GM10248 (cell line): ENCODE measurements around the gene PCCA.

Experiments
- CTCF ChIA-PET: fragments of 300-600 bp; sonication (Branson Sonifier 250); formaldehyde crosslinking; extraction: SDS; loops from one replicate; lab custom pipeline; 2021; ENCODE audit warnings: antibody characterized with exemption; lab: Yijun Ruan, JAX
- POLR2A ChIA-PET: fragments of 350-650 bp; sonication (Branson Sonifier 250); formaldehyde crosslinking; extraction: SDS; loops from one replicate; lab custom pipeline; 2020; ENCODE audit warnings: antibody characterized with exemption; lab: Yijun Ruan, JAX
- DNase-seq: peaks from one replicate; pipeline ENCODE4 v3.0.0; 2012; ENCODE audit errors: extremely low spot score
- TF ChIP-seq, protein P1 (sequence below): IDR thresholded peaks from 2 replicates; pipeline ENCODE4 v1.5.1; 2012; ENCODE audit warnings: mild to moderate bottlenecking, low read depth; ENCODE audit errors: extremely low read depth, missing control alignments, control extremely low read depth

Gene PCCA, protein sequence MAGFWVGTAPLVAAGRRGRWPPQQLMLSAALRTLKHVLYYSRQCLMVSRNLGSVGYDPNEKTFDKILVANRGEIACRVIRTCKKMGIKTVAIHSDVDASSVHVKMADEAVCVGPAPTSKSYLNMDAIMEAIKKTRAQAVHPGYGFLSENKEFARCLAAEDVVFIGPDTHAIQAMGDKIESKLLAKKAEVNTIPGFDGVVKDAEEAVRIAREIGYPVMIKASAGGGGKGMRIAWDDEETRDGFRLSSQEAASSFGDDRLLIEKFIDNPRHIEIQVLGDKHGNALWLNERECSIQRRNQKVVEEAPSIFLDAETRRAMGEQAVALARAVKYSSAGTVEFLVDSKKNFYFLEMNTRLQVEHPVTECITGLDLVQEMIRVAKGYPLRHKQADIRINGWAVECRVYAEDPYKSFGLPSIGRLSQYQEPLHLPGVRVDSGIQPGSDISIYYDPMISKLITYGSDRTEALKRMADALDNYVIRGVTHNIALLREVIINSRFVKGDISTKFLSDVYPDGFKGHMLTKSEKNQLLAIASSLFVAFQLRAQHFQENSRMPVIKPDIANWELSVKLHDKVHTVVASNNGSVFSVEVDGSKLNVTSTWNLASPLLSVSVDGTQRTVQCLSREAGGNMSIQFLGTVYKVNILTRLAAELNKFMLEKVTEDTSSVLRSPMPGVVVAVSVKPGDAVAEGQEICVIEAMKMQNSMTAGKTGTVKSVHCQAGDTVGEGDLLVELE

DNA sequence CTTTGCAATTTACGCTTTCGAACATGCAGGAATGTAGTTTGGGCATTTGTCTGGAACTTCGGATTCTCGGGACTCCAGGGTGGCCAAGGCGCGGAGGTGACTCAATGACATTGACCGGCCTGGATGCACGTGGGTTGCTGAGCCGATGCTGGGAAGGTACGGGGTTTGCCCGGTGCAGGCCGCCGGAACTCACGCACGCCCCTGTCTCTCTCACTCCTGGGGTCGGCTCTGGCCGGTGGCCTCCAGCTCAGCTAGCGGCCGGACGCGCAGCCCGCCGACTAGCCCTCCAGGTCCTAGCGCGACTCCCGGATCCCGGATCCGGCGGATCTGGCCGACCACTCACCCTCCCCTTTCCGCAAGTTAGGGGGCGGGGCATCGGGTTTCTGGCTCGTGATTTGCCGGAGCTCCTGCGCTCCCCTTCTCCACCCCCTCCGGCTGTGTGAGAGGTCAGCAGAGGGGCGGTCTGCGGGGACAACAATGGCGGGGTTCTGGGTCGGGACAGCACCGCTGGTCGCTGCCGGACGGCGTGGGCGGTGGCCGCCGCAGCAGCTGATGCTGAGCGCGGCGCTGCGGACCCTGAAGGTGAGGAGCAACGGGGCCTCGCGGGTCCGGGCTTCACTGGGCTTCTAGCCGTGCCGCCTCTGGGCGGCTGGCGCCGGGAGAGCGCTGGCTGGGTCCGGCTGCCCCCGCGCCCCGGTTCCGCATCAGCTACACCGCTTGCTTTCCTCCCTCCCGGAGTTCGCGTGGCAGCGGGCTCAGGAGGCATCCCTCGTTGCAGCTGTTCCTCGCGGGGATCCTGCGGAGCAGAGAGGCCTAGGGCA, at the start of gene PCCA:
TSS of gene PCCA (plus strand) at position 450 of the 821 bp plus-strand sequence. CDS start at position 478, 28 bp downstream.
- DNase-seq, result peak; percentile 98
- TF ChIP-seq, protein P1, sequence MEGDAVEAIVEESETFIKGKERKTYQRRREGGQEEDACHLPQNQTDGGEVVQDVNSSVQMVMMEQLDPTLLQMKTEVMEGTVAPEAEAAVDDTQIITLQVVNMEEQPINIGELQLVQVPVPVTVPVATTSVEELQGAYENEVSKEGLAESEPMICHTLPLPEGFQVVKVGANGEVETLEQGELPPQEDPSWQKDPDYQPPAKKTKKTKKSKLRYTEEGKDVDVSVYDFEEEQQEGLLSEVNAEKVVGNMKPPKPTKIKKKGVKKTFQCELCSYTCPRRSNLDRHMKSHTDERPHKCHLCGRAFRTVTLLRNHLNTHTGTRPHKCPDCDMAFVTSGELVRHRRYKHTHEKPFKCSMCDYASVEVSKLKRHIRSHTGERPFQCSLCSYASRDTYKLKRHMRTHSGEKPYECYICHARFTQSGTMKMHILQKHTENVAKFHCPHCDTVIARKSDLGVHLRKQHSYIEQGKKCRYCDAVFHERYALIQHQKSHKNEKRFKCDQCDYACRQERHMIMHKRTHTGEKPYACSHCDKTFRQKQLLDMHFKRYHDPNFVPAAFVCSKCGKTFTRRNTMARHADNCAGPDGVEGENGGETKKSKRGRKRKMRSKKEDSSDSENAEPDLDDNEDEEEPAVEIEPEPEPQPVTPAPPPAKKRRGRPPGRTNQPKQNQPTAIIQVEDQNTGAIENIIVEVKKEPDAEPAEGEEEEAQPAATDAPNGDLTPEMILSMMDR, result no peak
- POLR2A ChIA-PET, result interaction anchor here (0.6 kb wide), 1 partner anchor 10 kb away, joined by 3 read pairs; no protein-coding TSS in a partner anchor
- CTCF ChIA-PET, result interaction anchor here (0.9 to 1.6 kb wide), 4 partner anchors 9 to 426 kb away, joined by 3 to 6 read pairs (median 3); no protein-coding TSS in a partner anchor

DNA sequence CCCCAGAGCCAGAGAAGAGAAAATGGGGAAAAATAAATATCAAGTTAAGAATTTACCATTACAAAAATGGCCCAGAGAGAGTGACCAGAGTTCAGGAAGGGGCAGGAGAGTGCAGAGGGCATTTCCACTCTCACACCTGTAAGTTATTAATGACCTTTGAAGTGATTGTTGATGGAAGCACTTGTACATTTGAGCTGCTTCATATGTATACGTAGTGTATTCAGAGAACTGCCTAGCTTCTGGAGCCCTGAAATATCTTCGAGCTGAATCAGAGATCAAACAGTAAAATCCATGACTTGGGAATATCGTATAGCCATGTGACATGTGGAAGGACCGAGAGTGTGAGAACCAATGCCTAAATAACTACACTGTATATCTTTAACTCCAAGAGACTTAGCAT, 49.2 kb upstream of the PCCA start:
- ChIA-PET POLR2A (no interaction called here), CTCF (no interaction called here)
- DNase-seq, result no peak
- TF ChIP-seq, protein P1, result no peak

DNA sequence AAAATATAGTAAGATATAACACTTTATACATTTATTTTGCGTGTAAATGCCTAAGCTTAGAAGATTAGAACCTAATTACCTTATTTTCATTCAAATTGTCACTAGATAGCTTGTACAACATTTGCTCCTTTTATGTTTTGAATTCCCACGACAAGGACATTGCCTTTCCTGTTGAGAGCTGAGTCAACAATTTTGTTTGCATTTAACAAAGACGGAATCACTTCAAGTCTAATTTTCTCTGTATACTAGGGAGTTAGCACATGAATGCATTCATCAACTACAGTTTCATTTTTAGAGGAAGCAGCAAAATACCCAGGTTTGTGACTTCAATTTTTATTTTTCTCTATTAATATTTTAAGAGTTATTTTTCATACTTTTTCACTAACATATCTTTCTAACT, 48.7 kb upstream of the PCCA start:
- ChIA-PET CTCF (interaction anchor here (1.6 kb wide), 1 partner anchor 10 kb away, joined by 5 read pairs; no protein-coding TSS in a partner anchor), POLR2A (no interaction called here)
- TF ChIP-seq, protein P1, result no peak
- no peak for DNase-seq

DNA sequence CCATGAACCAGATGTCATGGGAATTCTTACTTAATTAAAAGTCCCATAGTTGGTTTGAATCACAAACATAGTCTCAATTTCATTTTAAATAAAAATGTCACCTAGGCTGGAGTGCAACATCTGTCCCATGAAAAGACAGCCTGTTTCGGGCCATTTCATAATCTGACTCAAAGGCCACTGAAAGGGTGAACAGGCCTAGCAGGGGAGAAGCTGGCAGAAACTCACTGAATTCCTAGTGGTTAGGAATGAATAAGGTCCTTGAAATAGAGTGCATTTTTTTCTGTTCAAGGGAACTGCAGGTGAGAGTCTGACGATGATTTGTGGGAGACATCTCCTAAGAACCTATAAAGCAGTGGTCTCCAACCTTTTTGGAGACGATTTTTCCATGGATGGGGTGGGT, 44.0 kb upstream of the PCCA start:
- CTCF ChIA-PET, result no interaction called here

DNA sequence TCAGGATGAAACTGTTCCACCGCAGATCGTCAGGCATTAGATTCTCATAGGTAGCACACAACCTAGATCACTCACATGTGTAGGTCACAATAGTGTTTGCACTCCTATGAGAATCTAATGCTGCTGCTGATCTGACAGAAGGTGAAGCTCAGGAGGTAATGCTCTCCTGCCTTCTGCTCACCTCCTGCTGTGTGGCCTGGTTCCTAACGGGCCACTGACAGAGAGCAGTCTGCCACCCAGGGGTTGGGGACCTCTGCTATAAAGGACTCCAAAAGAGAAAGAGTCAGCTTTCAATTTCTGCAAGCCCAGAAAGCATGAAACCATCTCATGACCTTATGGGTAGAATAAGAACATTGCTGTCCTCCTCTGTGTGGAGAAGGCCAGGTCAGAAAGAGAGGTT, 43.5 kb upstream of the PCCA start:
- no peak for DNase-seq
- ChIA-PET CTCF (no interaction called here), POLR2A (no interaction called here)
- TF ChIP-seq, protein P1, result no peak

More for the DNA sequence above, 44.0 kb upstream of the PCCA start:
- no peak for DNase-seq
- TF ChIP-seq, protein P1, result no peak
- POLR2A ChIA-PET, result no interaction called here

DNA sequence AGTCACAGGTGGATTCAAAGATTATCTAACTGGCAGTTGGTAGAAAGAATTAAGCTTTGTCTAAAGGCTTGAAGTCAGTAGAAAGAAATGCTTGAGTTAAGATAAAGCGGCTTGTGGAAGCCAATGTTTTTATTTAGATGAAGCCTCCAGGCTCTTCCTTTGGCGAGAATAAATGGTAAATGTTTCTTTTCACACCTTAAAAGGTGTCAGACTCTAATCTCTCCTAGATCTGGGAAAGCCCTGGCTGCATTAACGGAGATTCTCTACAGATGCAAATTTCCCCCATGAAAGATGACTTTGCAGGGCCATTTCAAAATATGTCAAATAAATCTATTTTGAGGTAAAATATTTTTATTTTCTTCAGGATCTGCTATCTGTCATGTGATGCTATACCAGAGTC, 37.8 kb upstream of the PCCA start:
- POLR2A ChIA-PET, result no interaction called here
- DNase-seq, result no peak
- TF ChIP-seq, protein P1, result no peak
- CTCF ChIA-PET, result interaction anchor here (1.5 to 1.7 kb wide), 2 partner anchors 10 to 181 kb away, joined by 3 to 5 read pairs; no protein-coding TSS in a partner anchor
